ENCODE data around the gene SANBR. TPM values are rescaled to one million over a fixed set of nuclear protein-coding genes. Genes with fewer than 3 reads are reported as not detected.

SANBR gene
- total RNA-seq, 1 donor from 2014 or later: 7.9 TPM

DNA sequence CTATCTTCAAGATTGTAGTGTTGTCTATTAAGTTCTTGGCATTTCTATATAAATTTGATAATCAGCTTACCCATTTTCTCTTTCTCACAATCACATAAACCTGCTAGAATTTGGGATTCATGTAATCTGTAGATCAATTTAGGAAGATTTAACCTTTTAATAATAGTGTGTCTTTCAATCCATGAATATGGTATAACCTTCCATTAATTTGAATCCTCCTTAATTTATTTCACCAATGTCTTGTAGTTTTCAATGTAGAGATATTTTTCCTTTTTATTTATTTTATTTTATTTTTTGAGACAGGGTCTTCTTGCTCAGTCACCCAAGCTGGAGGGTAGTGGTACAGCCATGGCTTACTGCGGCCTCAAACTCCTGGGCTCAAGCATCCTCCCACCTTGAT, 20.2 kb downstream of the SANBR start:
- H3K4me1 ChIP-seq: no peaks in the 10 kb centered on the region
- TF ChIP-seq POLR2A (IDR thresholded peaks at IDR 0.05): no peak
- TF ChIP-seq, protein P1, sequence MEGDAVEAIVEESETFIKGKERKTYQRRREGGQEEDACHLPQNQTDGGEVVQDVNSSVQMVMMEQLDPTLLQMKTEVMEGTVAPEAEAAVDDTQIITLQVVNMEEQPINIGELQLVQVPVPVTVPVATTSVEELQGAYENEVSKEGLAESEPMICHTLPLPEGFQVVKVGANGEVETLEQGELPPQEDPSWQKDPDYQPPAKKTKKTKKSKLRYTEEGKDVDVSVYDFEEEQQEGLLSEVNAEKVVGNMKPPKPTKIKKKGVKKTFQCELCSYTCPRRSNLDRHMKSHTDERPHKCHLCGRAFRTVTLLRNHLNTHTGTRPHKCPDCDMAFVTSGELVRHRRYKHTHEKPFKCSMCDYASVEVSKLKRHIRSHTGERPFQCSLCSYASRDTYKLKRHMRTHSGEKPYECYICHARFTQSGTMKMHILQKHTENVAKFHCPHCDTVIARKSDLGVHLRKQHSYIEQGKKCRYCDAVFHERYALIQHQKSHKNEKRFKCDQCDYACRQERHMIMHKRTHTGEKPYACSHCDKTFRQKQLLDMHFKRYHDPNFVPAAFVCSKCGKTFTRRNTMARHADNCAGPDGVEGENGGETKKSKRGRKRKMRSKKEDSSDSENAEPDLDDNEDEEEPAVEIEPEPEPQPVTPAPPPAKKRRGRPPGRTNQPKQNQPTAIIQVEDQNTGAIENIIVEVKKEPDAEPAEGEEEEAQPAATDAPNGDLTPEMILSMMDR (IDR thresholded peaks at IDR 0.05): no peak
- no peak for TF ChIP-seq POLR2AphosphoS5 (IDR thresholded peaks at IDR 0.05; ENCODE audit: insufficient read depth in 1 of 2, low read depth in 1 of 2)
- H3K4me3 ChIP-seq: no peak overlapping the region
- intact Hi-C loops (cut with DNase I): no loop called here
- H3K9me3 ChIP-seq: no peaks in the 10 kb centered on the region
- no peak overlapping the region for H3K27ac ChIP-seq
- peaks cover 0 to 38% of the 10 kb centered on the region in 2 donors for H3K36me3 ChIP-seq
- H3K27me3 ChIP-seq: no peaks in the 10 kb centered on the region
- DNase-seq (ENCODE audit: extremely low spot score in 2 of 2): no peak

DNA sequence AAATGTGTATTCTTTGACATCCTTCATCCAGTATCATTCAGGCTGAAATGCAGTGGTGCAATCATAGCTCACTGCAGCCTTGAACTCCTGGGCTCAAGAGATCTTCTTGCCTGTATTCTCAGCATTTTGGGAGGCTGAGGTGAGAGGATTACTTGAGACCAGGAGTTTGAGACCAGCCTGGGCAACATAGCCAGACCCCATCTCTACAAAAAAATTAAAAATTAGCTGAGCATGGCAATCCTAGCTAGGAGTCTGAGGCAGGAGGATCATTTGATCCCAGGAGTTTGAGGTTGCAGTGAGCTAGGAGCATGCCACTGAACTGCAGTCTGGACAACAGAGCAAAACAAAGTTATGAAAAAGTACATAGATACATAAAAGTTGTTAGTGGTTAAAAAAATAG, 24.1 kb downstream of the SANBR start:
- H3K27me3 ChIP-seq: no peaks in the 10 kb centered on the region
- DNase-seq (ENCODE audit: extremely low spot score in 2 of 2): no peak
- H3K36me3 ChIP-seq: peaks cover 0 to 30% of the 10 kb centered on the region in 2 donors
- H3K27ac ChIP-seq: no peak overlapping the region
- TF ChIP-seq POLR2AphosphoS5 (IDR thresholded peaks at IDR 0.05; ENCODE audit: insufficient read depth in 1 of 2, low read depth in 1 of 2) (no peak), POLR2A (IDR thresholded peaks at IDR 0.05) (no peak)
- TF ChIP-seq, protein P1 (IDR thresholded peaks at IDR 0.05): no peak
- no peak overlapping the region for H3K4me3 ChIP-seq
- no peaks in the 10 kb centered on the region for H3K4me1 ChIP-seq
- intact Hi-C loops (cut with DNase I): no loop called here
- no peaks in the 10 kb centered on the region for H3K9me3 ChIP-seq

GRCh38 chr2:61090386-61090921, 24.8 kb downstream of the SANBR start:
- Histone ChIP-seq H3K27me3 (no peaks in the 10 kb centered on the region), H3K27ac (no peak overlapping the region), H3K36me3 (peaks cover 0 to 28% of the 10 kb centered on the region in 2 donors), H3K4me1 (no peaks in the 10 kb centered on the region), H3K9me3 (no peaks in the 10 kb centered on the region), H3K4me3 (no peak overlapping the region)
- no peak for TF ChIP-seq POLR2A (IDR thresholded peaks at IDR 0.05)
- no peak for DNase-seq (ENCODE audit: extremely low spot score in 2 of 2)
- intact Hi-C loops (cut with DNase I): no loop called here

DNA sequence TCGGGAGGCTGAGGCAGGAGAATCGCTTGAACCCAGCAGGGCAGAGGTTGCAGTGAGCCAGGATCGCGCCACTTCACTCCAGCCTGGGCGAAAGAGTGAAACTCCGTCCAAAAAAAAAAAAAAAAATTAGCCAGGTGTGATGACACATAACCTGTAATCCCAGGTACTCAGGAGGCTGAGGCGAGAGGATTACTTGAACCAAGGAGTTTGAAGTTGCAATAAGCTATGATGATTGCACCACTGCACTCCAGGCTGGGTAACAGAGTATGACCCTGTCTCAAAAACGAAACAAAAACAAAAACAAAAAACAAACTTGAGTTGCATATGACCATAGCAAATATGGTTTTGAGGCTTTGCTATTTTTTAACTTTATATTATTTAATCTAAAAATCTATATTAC, 25.8 kb downstream of the SANBR start:
- TF ChIP-seq, protein P1 (IDR thresholded peaks at IDR 0.05): no peak
- TF ChIP-seq POLR2A (IDR thresholded peaks at IDR 0.05) (no peak), POLR2AphosphoS5 (IDR thresholded peaks at IDR 0.05; ENCODE audit: insufficient read depth in 1 of 2, low read depth in 1 of 2) (no peak)
- Histone ChIP-seq H3K4me1 (no peaks in the 10 kb centered on the region), H3K27me3 (no peaks in the 10 kb centered on the region), H3K9me3 (no peaks in the 10 kb centered on the region), H3K4me3 (no peak overlapping the region), H3K27ac (no peak overlapping the region), H3K36me3 (peaks cover 0 to 21% of the 10 kb centered on the region in 2 donors)
- no peak for DNase-seq (ENCODE audit: extremely low spot score in 2 of 2)
- intact Hi-C loops (cut with DNase I): no loop called here

DNA sequence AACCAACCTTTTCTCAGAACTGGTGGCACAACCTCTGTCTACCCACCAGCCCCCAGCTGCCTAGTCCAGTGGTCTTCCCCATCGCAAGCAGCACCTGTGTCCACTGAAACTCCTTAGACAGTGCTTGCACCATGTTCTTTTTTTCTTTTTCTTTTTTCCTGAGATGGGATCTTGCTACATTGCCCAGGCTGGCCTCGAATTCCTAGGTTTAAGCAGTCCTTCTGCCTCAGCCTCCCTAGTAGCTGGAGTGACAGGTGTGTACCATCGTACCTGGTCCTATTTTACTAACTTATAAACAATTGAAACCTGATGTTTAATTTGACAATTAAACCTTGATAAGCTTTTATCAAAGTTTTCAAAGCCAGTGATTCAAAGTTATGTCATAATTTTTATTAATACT, 30.8 kb downstream of the SANBR start:
- Histone ChIP-seq H3K4me1 (no peaks in the 10 kb centered on the region), H3K27me3 (no peaks in the 10 kb centered on the region), H3K9me3 (no peaks in the 10 kb centered on the region), H3K4me3 (no peak overlapping the region), H3K27ac (no peak overlapping the region), H3K36me3 (no peaks in the 10 kb centered on the region)
- DNase-seq (ENCODE audit: extremely low spot score in 2 of 2): no peak
- intact Hi-C loops (cut with DNase I): no loop called here
- TF ChIP-seq, protein P1 (IDR thresholded peaks at IDR 0.05): no peak
- TF ChIP-seq POLR2AphosphoS5 (IDR thresholded peaks at IDR 0.05; ENCODE audit: insufficient read depth in 1 of 2, low read depth in 1 of 2) (no peak), POLR2A (IDR thresholded peaks at IDR 0.05) (no peak)

All from vagina (tissue), 2 donors.